NCI-H345 treated with DMSO at 0.1 percent for 48 hours (cell line): ENCODE data around the gene TMCO4.

ENCODE experiments used
- DNase-seq: peaks from one replicate; lab custom pipeline; 2025; ENCODE audit not compliant: unreplicated experiment; lab: John Stamatoyannopoulos, UW

TMCO4 gene

GRCh38 chr1:19689085-19689757 is 110.5 kb downstream of the TMCO4 start:
- no peak for DNase-seq

- no peak for DNase-seq
These were observed 111.5 kb downstream of the TMCO4 start for GRCh38 chr1:19688041-19688842.

- DNase-seq: no peak
These were observed 112.3 kb downstream of the TMCO4 start for GRCh38 chr1:19687414-19687813.

- DNase-seq: no peak
These were observed 113.7 kb downstream of the TMCO4 start for GRCh38 chr1:19685994-19686393.

GRCh38 chr1:19684677-19685076 is 115.0 kb downstream of the TMCO4 start:
- no peak for DNase-seq

- no peak for DNase-seq
These were observed 116.4 kb downstream of the TMCO4 start for GRCh38 chr1:19683351-19683750.

GRCh38 chr1:19682901-19683300 is 116.8 kb downstream of the TMCO4 start:
- no peak for DNase-seq

- DNase-seq: no peak
These were observed 117.5 kb downstream of the TMCO4 start for GRCh38 chr1:19682257-19682656.

- no peak for DNase-seq
These were observed 119.1 kb downstream of the TMCO4 start for GRCh38 chr1:19680644-19681043.

GRCh38 chr1:19679691-19680090 is 120.0 kb downstream of the TMCO4 start:
- no peak for DNase-seq

GRCh38 chr1:19678931-19679453 is 120.7 kb downstream of the TMCO4 start:
- DNase-seq: no peak

- no peak for DNase-seq
These were observed 121.2 kb downstream of the TMCO4 start for GRCh38 chr1:19678493-19678892.

GRCh38 chr1:19676438-19676922 is 123.2 kb downstream of the TMCO4 start:
- DNase-seq: no peak

- no peak for DNase-seq
These were observed 123.9 kb downstream of the TMCO4 start for GRCh38 chr1:19675797-19676196.

- DNase-seq: no peak
These were observed 127.5 kb downstream of the TMCO4 start for GRCh38 chr1:19672237-19672636.

- no peak for DNase-seq
These were observed 128.9 kb downstream of the TMCO4 start for GRCh38 chr1:19670787-19671186.

GRCh38 chr1:19668888-19669287 is 130.8 kb downstream of the TMCO4 start:
- no peak for DNase-seq

GRCh38 chr1:19665496-19666465 is 133.9 kb downstream of the TMCO4 start:
- DNase-seq: no peak

GRCh38 chr1:19665186-19665495 is 134.6 kb downstream of the TMCO4 start:
- no peak for DNase-seq

GRCh38 chr1:19664453-19665185 is 135.1 kb downstream of the TMCO4 start, which contains the start of gene HTR6:
Gene HTR6 (plus strand): TSS chr1:19664875. CDS start chr1:19665754, 879 bp downstream.
- DNase-seq: no peak
